Upper lobe of left lung (tissue), 6 donors: Measurements from ENCODE around the gene MAGI2. TPM values are rescaled to one million over a fixed set of nuclear protein-coding genes. Genes with fewer than 3 reads are reported as not detected.

Experiments used
- ATAC-seq, 2 donors: fragments of 200-7000 bp; cut with Tn5 transposase; one replicate each; pipeline ENCODE4 v1.9.1; 2022; ENCODE audit warnings: mild to moderate bottlenecking in 2 of 2, moderate library complexity in 2 of 2; ENCODE audit not compliant: low FRiP score in 2 of 2
- DNase-seq, 2 donors: peaks; one replicate each; pipeline ENCODE4 v3.0.0-alpha.2; 2019 to 2020
- H3K27ac ChIP-seq, 4 donors: fragments of 200-600 bp; sonication (generic); one replicate each; pipeline ENCODE4 v1.5.1; 2016 to 2019
- H3K27me3 ChIP-seq, 4 donors: fragments of 200-600 bp; sonication (generic); one replicate each; pipeline ENCODE4 v1.5.1; 2017 to 2019
- H3K36me3 ChIP-seq, 4 donors: fragments of 200-600 bp; sonication (generic); one replicate each; pipeline ENCODE4 v1.5.1; 2016 to 2019
- H3K4me1 ChIP-seq, 4 donors: fragments of 200-600 bp; sonication (generic); one replicate each; pipeline ENCODE4 v1.5.1; 2018 to 2019
- H3K4me3 ChIP-seq, 4 donors: fragments of 200-600 bp; sonication (generic); one replicate each; pipeline ENCODE4 v1.5.1; 2017 to 2019; ENCODE audit warnings: mild to moderate bottlenecking in 2 of 4, moderate library complexity in 1 of 4
- H3K9me3 ChIP-seq, 4 donors: fragments of 200-600 bp; sonication (generic); one replicate each; pipeline ENCODE4 v1.5.1; 2018 to 2019
- EP300 ChIP-seq, 4 donors: sonication (generic); formaldehyde crosslinking; IDR thresholded peaks; one replicate each; pipeline ENCODE4 v1.5.1; 2017; ENCODE audit warnings: antibody characterized with exemption in 4 of 4, control low read depth in 2 of 4
- POLR2A ChIP-seq, 4 donors: fragments of 450-650 bp; IDR thresholded peaks; one replicate each; pipeline ENCODE4 v1.5.1; 2016 to 2017; ENCODE audit warnings: antibody characterized with exemption in 4 of 4, mild to moderate bottlenecking in 2 of 4
- POLR2AphosphoS5 ChIP-seq, 2 donors: sonication (generic); formaldehyde crosslinking; IDR thresholded peaks; one replicate each; pipeline ENCODE4 v1.5.1; 2017; ENCODE audit warnings: antibody characterized with exemption in 2 of 2
- small RNA-seq, 4 donors: library from RNA; depleted of rRNA; stranded (forward); fragments of <200 nt; gene quantifications; one replicate each; pipeline ENCODE3, GENCODE V24; 2016
- total RNA-seq, 6 donors: library from RNA; depleted of rRNA in 4 of 6; stranded (reverse); fragments of >200 nt in 4 of 6; gene quantifications; one replicate each; pipeline versions ENCODE4 v1.1.0 to v1.2.1, GENCODE V29; 2016 to 2021
- TF ChIP-seq, protein P1 (sequence below), 6 experiments: fragments of 450-650 bp in 4 of 6; fragments of 200-600 bp in 2 of 6; sonication (generic) in 2 of 6; IDR thresholded peaks; one replicate each; pipeline ENCODE4 v1.5.1; 2016 to 2019; ENCODE audit warnings: antibody characterized with exemption in 6 of 6
- donor health status: DM: no; HTN: no; CAD: no; lungs with moderate emphysema.
- donor health status: DM: no; HTN: yes; CAD: no; lungs with severe emphysema.

Gene MAGI2
- total RNA-seq, 6 donors from 2014 or later: 7.9 to 84.9 (median 11.8) TPM

DNA sequence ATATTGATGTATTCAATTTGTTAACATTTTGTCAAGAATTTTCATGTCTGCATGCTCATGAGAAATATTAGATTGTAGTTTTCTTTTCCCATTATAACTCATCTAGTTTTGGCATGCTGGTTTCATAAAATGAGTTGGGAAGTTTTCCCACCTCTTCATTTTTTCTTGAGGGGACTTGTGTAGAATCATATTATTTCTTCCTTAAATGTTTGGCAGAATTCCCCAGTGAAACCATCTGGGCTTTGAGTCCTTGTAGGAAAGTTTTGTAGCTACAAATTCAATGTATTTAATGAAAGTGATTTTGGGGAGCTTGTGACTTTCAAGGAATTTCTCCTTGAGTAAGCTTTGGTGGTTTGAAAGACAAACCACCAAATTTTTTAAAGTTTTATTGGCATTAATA, 1481.7 kb downstream of the MAGI2 start:
- ATAC-seq: no peak
- TF ChIP-seq, protein P1, sequence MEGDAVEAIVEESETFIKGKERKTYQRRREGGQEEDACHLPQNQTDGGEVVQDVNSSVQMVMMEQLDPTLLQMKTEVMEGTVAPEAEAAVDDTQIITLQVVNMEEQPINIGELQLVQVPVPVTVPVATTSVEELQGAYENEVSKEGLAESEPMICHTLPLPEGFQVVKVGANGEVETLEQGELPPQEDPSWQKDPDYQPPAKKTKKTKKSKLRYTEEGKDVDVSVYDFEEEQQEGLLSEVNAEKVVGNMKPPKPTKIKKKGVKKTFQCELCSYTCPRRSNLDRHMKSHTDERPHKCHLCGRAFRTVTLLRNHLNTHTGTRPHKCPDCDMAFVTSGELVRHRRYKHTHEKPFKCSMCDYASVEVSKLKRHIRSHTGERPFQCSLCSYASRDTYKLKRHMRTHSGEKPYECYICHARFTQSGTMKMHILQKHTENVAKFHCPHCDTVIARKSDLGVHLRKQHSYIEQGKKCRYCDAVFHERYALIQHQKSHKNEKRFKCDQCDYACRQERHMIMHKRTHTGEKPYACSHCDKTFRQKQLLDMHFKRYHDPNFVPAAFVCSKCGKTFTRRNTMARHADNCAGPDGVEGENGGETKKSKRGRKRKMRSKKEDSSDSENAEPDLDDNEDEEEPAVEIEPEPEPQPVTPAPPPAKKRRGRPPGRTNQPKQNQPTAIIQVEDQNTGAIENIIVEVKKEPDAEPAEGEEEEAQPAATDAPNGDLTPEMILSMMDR (IDR thresholded peaks at IDR 0.05): no peak
- TF ChIP-seq EP300 (IDR thresholded peaks at IDR 0.05): no peak
- no peak for TF ChIP-seq POLR2A (IDR thresholded peaks at IDR 0.05)
- TF ChIP-seq POLR2AphosphoS5 (IDR thresholded peaks at IDR 0.05): no peak
- no peaks in the 10 kb centered on the region for H3K36me3 ChIP-seq
- H3K27me3 ChIP-seq: no peaks in the 10 kb centered on the region
- no peaks in the 10 kb centered on the region for H3K9me3 ChIP-seq
- H3K4me1 ChIP-seq: no peaks in the 10 kb centered on the region
- DNase-seq: no peak
- H3K27ac ChIP-seq: no peak overlapping the region
- H3K4me3 ChIP-seq: no peak overlapping the region

DNA sequence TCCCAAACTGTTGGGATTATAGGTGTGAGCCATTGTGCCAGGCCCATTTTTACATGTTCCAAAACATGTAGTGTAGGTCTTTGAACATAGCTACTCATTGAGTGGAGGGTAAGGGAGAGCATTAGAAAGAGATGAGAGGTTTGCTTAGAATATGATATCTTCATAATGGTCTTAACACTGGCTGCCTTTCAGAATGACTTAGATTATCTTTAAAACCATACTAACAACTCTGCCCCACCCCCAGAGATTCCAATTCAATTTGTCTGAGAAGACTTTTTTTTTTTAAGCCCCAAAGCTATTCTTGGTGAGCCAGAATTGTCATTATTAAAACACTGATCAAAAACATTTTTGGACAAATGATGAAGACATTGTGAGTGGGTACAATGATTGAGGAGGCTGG, 1486.0 kb downstream of the MAGI2 start:
- ATAC-seq: no peak
- TF ChIP-seq EP300 (IDR thresholded peaks at IDR 0.05) (no peak), POLR2AphosphoS5 (IDR thresholded peaks at IDR 0.05) (no peak), POLR2A (IDR thresholded peaks at IDR 0.05) (no peak)
- TF ChIP-seq, protein P1 (IDR thresholded peaks at IDR 0.05): no peak
- DNase-seq: no peak
- Histone ChIP-seq H3K4me1 (no peaks in the 10 kb centered on the region), H3K9me3 (no peaks in the 10 kb centered on the region), H3K27me3 (no peaks in the 10 kb centered on the region), H3K4me3 (no peak overlapping the region), H3K27ac (no peak overlapping the region), H3K36me3 (no peaks in the 10 kb centered on the region)

Small RNA genes within 50 kb of the gene (small RNA-seq; reads per million reads assigned to genes)
- 0 reads per million in 4 donors for gene RNU6-337P
- gene RNU6-530P: 0 reads per million in 4 donors
